Left lung (tissue), 10 donors: ENCODE measurements around the gene FANCM. TPM values are rescaled to one million over a fixed set of nuclear protein-coding genes. Genes with fewer than 3 reads are reported as not detected.
A peak's percentile ranks its signal among the peaks of the same experiment; 100 is the strongest.

ENCODE experiments used
- ATAC-seq: fragments of 200-7000 bp; cut with Tn5 transposase; one replicate; pipeline ENCODE4 v1.9.1; 2020; ENCODE audit warnings: moderate library complexity
- DNase-seq, 4 donors: peaks; one replicate each; pipeline ENCODE4 v3.0.0-alpha.2; 2013 to 2020
- H3K27ac ChIP-seq, 2 donors: fragments of 200-600 bp; sonication (generic) in 1 of 2; one replicate each; pipeline versions ENCODE4 v1.5.0 to v1.8.0; 2020 to 2021
- H3K27me3 ChIP-seq, 2 donors: fragments of 200-600 bp; sonication (generic) in 1 of 2; one replicate each; pipeline versions ENCODE4 v1.5.0 to v1.8.0; 2020 to 2021
- H3K36me3 ChIP-seq, 2 donors: fragments of 200-600 bp; sonication (generic) in 1 of 2; one replicate each; pipeline versions ENCODE4 v1.5.0 to v1.8.0; 2020 to 2021
- H3K4me1 ChIP-seq, 2 donors: fragments of 200-600 bp; one replicate each; pipeline ENCODE4 v1.8.0; 2021
- H3K4me3 ChIP-seq, 2 donors: fragments of 200-600 bp; sonication (generic) in 1 of 2; one replicate each; pipeline versions ENCODE4 v1.5.0 to v1.8.0; 2020 to 2021; ENCODE audit warnings: mild to moderate bottlenecking in 1 of 2
- H3K9me3 ChIP-seq, 2 donors: fragments of 200-600 bp; sonication (generic) in 1 of 2; one replicate each; pipeline versions ENCODE4 v1.5.0 to v1.8.0; 2020 to 2021
- intact Hi-C, 2 donors: fragments of 100-400 bp; cut with DNase I; formaldehyde crosslinking; loops; one replicate each; pipeline versions ENCODE4 v1.11.2 to v1.14.2; 2022
- polyA plus RNA-seq, 6 donors: library from polyadenylated mRNA; unstranded; fragments of 120-200 nt; gene quantifications; one replicate each; pipeline ENCODE4 v1.2.1, GENCODE V29; 2013; ENCODE audit not compliant: insufficient read length in 6 of 6
- total RNA-seq, 2 donors: library from RNA; stranded (reverse); fragmentation: NEBNext Ultra II Directional; extraction: Animal tissue kit (Norgen Biotek cat#: 25700); gene quantifications; one replicate each; pipeline ENCODE4 v1.2.1, GENCODE V29; 2021
- TF ChIP-seq, protein P1 (sequence below), 2 donors: fragments of 200-600 bp; sonication (generic) in 1 of 2; IDR thresholded peaks; one replicate each; pipeline versions ENCODE4 v1.5.0 to v1.8.0; 2021; ENCODE audit warnings: antibody characterized with exemption in 2 of 2
- donor health status: DM: no; HTN: yes; CAD: no.
- donor health status: DM: no; HTN: no; CAD: no.

Gene FANCM
- total and polyA plus RNA-seq, 8 donors: 6.0 to 19.1 (median 14.5) TPM

DNA sequence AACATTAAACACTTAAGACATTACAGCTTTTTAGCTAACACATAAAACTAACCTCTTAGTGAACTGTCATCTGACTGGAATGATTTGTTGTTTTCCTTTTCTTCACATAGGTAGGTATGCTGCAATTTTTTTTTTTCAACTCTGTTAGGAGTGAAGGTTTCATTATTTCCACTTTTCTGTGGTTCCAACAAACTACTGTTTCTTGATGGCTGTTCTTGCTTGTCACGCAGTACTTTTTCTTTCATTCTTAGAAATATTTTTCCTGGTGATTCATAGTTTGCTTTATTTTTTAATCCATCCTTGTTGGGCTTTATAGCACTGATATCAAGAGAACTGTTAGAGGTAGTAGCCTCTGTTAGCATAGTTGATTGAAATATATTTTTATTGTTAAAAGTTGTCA lies 111.0 kb downstream of the FANCM start:
- DNase-seq: no peak
- H3K4me3 ChIP-seq: no peak overlapping the region
- intact Hi-C loops: no loop called here
- no peaks in the 10 kb centered on the region for H3K27me3 ChIP-seq
- ATAC-seq: no peak
- H3K27ac ChIP-seq: no peak overlapping the region
- peaks cover 5 to 66% of the 10 kb centered on the region in 2 donors for H3K4me1 ChIP-seq
- TF ChIP-seq, protein P1, sequence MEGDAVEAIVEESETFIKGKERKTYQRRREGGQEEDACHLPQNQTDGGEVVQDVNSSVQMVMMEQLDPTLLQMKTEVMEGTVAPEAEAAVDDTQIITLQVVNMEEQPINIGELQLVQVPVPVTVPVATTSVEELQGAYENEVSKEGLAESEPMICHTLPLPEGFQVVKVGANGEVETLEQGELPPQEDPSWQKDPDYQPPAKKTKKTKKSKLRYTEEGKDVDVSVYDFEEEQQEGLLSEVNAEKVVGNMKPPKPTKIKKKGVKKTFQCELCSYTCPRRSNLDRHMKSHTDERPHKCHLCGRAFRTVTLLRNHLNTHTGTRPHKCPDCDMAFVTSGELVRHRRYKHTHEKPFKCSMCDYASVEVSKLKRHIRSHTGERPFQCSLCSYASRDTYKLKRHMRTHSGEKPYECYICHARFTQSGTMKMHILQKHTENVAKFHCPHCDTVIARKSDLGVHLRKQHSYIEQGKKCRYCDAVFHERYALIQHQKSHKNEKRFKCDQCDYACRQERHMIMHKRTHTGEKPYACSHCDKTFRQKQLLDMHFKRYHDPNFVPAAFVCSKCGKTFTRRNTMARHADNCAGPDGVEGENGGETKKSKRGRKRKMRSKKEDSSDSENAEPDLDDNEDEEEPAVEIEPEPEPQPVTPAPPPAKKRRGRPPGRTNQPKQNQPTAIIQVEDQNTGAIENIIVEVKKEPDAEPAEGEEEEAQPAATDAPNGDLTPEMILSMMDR (IDR thresholded peaks at IDR 0.05): no peak
- no peaks in the 10 kb centered on the region for H3K9me3 ChIP-seq
- H3K36me3 ChIP-seq: no peaks in the 10 kb centered on the region

GRCh38 chr14:45247427-45247826 lies 111.7 kb downstream of the FANCM start:
- Histone ChIP-seq H3K4me3 (no peak overlapping the region), H3K4me1 (peaks cover 5 to 73% of the 10 kb centered on the region in 2 donors), H3K36me3 (no peaks in the 10 kb centered on the region), H3K27me3 (no peaks in the 10 kb centered on the region), H3K9me3 (no peaks in the 10 kb centered on the region), H3K27ac (no peak overlapping the region)
- no peak for ATAC-seq
- DNase-seq: no peak
- TF ChIP-seq, protein P1 (IDR thresholded peaks at IDR 0.05): no peak
- intact Hi-C loops: no loop called here

DNA sequence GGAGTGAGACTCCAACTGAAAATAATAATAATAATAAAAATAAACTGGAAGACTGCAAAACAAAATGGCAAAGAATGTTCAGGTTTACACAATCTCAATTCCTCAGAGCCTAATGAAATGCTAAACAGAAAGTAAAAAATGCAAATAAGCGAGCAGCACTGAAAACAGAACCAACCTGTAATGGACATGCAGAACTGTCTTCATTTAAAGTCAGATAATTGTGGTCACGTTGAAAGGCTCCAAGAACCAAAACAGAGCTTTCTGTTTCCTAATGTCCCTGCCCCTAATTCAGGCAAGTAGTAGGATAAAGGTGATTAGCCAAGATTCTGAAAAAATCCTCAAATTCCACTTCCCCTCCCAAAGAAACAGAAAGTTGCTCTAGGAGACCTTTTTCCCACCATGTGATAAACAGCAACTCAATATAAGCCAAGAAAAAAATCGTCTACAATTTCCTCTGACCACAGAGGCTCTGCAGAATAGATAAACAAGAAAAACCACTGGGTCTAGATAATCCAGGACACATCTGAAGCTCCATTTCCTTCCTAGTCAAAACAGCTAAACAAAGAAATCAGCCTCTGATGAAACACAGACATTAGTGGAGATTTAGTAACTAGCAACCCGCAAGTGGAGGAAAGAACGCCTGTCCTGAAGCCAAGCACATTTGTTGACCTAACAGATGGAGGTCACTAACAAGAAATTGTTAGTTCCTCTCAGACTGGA lies 114.3 kb downstream of the FANCM start:
- Histone ChIP-seq H3K27me3 (no peaks in the 10 kb centered on the region), H3K4me1 (peaks cover 5 to 76% of the 10 kb centered on the region in 2 donors), H3K36me3 (no peaks in the 10 kb centered on the region), H3K27ac (peak overlapping the region; percentile 61 to 95), H3K4me3 (peak overlapping the region in 1 of 2 donors; percentile 66), H3K9me3 (no peaks in the 10 kb centered on the region)
- peak in 1 of 4 donors; percentile 24 for DNase-seq
- intact Hi-C loops: no loop called here
- TF ChIP-seq, protein P1 (IDR thresholded peaks at IDR 0.05): no peak
- ATAC-seq: no peak

Other genes with a start within 250 kb of the FANCM start
- gene KLHL28, start 174.0 kb upstream of the FANCM start, total RNA-seq: 10 to 100 TPM; 14.7 to 16.6 TPM
- 10 to 100 TPM; 16.8 to 22.1 (median 18.8) TPM for gene KLHL28, start 174.0 kb upstream of the FANCM start, polyA plus RNA-seq
- 10 to 100 TPM; 12.3 to 17.2 TPM for gene TOGARAM1, start 173.7 kb upstream of the FANCM start, total RNA-seq
- gene TOGARAM1, start 173.7 kb upstream of the FANCM start, polyA plus RNA-seq: 10 to 100 TPM; 33.5 to 44.4 (median 37.7) TPM
- 10 to 100 TPM; 18.5 to 31.7 TPM for gene PRPF39, start 51.8 kb upstream of the FANCM start, total RNA-seq
- 100 to 1,000 TPM in 1 of 6 donors, 10 to 100 TPM in 5; 60.0 to 103 (median 77.7) TPM for gene PRPF39, start 51.8 kb upstream of the FANCM start, polyA plus RNA-seq
- 10 to 100 TPM; 37.1 to 49.1 TPM for gene FKBP3, start 1.4 kb upstream of the FANCM start, total RNA-seq
- 100 to 1,000 TPM in 5 of 6 donors, 10 to 100 TPM in 1; 95.7 to 114 (median 105) TPM for gene FKBP3, start 1.4 kb upstream of the FANCM start, polyA plus RNA-seq
- 10 to 100 TPM; 22.2 to 22.3 TPM for gene MIS18BP1, start 117.3 kb downstream of the FANCM start, total RNA-seq
- gene MIS18BP1, start 117.3 kb downstream of the FANCM start, polyA plus RNA-seq: 10 to 100 TPM; 40.4 to 74.6 (median 60.2) TPM